GM21390 (cell line): ENCODE data around the gene PDZD8.
"Not testable (repeated sequence)": the region's sequence is repeated elsewhere in the genome, so short reads cannot be mapped to it uniquely, and the experiment has no call there.

Experiments
- ATAC-seq: cut with Tn5 transposase; IDR thresholded peaks from one replicate; pipeline ENCODE4 v1.9.1; 2021; ENCODE audit not compliant: unreplicated experiment

PDZD8 gene

DNA sequence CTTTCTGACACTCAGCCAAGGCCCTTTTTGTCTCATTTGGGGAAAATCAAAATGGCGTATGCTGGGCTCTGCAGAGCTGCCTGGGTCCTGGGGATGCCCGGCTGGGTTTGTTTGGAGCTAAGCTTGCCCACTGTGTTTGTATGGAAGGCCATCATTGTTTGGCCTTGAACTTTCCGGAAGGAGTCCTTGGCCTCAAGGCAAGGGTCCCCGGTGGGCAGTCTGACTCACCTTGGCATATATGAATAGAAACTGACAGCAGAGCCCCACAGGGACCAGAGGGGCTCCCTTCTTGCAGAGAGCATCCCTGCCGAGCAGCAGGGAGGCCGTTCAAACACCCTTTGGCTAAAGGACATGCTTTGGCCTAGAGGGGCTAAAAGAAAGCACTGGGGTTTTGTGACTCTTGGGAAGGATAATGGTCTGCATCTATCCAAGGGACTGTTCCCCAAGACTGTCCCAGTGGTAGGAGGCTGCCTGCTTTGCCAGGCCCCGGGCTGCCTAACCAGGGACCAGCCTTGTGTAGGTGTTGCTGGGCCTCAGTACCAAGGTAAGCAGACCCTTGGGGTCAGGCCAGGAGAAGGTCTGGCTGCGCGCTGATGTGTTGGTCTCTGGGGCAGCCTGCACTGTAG lies 119.3 kb downstream of the PDZD8 start:
- ATAC-seq, result no peak

DNA sequence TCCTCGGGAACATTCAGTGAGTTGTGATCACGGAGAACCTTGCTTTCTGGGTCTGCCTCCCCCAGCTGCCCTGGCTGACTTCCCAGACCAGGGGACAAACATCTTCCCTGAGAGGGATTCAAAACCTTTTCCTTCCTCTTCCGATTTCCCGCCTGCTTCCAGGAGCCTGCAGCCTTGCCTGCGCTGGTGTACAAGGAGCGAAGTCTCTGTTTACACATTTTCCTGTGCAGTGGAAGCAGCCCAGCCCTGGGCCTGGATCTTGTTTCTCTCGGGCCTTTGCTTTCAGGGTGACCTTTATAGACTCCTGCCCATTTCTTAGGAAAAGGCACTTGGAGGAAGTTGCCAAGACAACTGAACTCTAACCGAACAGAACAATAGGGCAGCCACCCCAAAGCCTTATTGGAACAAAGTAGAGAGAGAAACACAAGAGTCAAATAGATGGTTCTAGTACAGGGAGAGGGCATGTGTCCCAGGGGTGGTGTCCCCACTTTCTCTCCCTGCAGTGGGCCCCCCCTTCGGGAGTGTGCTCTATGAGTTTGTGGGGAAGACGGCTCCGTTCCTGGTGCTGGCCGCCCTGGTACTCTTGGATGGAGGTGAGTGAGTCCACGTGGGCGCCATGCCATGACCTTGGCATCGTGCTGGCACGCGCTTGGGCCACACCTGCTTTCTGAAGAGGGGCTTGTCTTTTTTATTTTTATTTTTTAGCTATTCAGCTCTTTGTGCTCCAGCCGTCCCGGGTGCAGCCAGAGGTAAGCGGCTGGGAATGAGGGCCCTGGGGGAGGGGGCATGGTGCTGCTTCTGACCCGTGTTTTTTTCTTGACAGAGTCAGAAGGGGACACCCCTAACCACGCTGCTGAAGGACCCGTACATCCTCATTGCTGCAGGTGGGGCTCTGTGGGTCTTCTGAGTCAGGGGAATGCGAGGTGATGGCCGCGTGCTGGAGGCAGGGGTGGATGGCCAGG lies 120.2 kb downstream of the PDZD8 start:
- no peak for ATAC-seq

DNA sequence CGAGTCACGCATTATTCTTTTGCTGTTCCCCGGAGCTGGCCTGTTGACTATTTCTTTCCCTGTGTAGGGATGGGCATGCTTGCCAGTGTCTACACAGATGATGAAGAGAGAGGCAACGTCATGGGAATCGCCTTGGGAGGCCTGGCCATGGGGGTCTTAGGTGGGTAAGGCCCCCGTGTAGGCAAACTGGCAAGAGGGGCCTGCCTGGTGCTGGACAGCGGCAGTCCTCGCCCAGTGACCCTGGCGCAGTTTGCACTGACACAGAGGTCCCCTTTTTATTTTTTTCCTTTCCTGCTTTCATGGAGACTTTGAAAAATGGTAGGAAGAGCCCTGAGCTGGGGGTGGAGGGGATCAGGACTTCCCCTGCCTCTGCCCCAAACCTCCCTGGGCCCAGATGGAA lies 120.9 kb downstream of the PDZD8 start:
- ATAC-seq, result no peak

DNA sequence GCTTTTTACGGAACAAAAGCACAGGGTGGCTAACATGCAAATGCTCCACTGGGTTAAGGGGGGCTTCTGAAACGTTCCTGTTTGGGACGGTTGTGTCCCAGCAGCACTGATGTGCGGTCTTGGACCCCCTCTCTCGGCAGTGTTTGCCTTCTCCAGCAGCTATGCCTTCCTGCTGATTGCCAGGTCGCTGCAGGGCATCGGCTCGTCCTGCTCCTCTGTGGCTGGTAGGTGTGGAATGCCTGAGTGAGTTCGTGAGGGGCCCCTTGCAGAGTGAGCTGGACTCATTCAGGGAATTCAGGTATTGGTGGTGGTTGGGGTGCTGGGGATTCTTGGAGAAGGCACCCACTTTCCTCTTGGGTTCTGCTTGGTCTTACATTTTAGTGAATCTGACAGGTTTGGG lies 121.3 kb downstream of the PDZD8 start:
- no peak for ATAC-seq

DNA sequence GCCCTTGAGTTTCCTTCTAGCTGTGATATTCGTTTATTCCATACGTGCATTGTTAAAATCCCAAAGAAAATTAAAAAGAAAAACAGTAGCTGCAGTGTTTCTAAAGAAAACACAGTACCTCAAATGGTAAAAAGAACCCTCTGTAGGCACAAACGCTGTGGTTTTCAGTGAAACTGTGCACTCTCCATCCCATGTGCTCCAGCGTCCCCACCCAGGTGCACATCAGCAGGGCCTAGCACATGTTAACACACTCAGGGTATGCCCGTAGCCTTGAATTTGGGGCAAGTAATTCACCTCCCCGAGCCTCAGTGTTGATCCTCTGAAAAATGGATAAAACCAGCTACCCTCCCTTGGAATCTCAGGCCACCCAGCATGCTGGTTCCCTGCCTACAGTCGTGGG lies 124.8 kb downstream of the PDZD8 start:
- ATAC-seq, result no peak

DNA sequence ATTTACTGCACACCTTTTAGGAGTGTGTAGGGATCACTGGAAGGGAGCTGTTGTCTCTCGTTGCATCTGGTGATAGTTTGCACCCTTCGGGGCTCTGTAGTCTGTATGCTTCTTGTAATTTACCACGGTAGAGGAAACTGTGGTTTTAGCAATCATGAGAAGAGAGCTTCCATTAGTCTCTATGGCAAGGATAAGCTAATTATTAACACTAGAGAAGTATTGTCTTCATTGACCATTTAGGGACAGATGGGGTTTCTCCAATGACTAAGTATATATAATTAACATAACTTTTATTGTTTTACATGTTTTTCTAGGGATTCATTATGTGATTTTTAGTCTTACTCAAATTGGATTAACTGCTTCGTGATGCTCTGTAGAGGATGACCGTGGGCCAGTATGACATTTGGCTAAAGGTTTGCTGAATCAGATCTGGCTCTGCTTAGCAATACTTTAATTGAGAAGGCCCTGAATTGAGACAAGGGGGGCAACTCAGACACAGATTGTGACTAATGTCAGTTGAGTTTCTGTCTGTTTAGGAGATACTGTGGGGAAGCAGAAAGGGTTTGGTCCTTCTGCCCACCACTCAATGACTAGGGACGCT lies 125.6 kb downstream of the PDZD8 start:
- no peak for ATAC-seq

DNA sequence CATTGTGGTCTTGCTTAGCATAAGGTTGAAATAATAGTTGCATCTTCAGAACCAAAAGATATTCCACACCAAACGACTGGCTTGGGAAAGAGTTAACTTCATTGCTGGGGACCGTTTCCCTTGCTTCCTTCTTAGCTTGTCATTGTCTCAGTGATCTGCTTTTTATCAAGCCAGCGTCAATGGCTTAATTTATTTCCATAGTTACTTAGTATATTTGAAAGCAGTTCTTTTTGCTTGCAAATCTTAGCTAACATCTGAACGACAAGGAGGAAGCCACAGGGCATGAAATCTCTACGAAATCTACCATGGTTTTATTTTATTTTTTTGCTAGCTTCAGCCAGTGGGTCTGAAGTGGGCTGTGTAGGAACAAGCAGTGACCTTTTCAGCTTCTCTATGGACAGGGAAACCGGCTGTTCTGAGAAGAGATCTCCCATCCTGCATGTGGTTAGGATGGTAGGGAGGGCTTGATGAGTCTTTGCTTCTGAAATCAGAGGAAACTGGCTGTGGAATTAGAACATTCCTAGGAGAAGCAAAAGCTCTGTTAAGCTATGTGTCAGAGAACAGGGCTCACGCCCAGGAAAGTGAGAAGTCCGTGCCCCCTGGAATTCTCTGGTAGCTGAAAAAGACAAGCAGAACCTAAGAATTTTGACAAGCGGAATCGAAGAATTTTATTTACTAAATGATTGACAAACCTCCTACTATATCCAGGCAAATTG lies 126.3 kb downstream of the PDZD8 start:
- no peak for ATAC-seq

DNA sequence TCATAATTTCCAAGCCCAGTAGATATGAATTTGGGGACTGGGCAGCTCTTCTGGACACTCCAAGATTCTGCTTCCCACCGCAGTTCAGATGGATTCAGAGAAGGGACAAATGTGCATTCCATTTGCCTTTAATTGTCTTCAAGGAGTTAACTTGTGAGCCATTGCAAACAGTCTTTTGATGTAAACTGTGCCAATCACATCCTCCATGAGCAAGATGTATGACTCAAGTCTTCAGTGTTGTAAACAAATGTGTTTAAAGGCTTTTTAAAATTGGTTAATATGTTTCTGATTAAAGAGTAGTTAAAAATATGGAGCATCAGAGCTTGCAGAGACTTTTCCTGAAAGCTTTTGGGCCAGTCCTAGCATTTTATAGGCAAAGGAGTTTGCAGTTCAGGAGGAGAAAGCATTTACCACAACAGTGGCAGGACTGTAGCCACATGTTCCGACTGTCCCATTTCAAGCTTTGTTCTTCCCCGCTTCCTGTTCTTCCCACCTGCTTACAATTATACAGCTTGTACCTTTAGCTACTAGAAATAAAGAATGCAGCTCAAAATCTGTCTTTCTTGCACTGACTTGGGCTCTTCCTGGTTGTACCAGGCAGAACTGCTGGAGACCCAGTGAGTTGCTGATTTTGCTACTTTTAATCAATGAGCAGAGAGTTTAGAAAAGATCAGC lies 128.1 kb downstream of the PDZD8 start:
- no peak for ATAC-seq

DNA sequence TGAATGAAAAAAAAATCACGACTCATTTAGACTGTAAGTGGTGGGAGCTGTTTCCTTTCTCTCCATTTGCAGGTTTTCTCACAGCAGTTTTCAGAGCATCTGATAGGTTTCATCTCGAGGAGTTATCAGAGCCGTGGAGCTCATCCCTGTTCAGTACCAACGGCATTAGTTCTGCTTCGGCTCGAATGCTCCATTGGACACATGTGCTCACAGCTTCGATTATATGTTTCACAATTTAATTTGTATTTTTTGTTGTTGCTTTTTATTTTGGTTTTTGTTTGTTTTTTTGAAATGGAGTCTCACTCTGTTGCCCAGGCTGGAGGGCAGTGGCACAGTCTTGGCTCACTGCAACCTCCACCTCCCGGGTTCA lies 132.8 kb downstream of the PDZD8 start:
- no peak for ATAC-seq

DNA sequence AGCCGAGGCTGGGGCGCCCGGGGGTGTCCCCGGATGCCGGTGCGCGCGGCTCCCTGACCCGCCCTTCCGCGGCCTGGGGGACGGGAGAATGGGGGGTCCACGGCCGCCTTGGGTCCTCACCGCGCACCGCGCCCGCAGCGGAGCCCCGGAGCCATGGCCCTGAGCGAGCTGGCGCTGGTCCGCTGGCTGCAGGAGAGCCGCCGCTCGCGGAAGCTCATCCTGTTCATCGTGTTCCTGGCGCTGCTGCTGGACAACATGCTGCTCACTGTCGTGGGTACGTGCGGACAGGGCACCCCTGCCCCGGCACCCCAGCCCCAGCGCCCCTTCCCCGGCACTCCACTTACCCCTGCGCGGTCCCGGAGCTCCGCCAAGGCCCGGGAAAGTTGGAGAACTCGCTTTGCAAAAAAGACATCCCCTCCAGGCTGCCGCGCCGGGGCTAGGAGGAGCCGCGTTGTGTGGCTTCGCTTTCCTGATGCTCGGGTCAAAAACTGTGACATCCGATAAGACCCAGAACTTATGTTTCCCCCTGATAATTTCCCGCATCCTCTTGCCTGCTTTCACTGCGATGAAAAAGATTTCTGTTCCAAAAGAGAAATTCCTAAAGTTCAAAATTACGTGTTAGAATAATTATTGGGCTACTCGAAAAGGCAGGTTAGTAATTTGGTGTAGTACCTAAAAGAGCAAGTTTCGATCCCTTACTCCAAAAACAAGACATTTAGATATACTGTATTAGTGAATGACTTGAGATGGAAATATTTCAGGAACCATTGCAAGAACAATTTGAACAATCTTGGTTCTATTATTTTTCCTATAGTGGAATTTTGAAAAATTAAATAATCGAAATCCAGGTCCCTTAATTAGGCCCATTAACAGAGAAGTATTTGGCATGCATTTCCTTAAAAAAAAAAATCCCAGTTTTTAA lies 133.4 kb downstream of the PDZD8 start:
- no peak for ATAC-seq

DNA sequence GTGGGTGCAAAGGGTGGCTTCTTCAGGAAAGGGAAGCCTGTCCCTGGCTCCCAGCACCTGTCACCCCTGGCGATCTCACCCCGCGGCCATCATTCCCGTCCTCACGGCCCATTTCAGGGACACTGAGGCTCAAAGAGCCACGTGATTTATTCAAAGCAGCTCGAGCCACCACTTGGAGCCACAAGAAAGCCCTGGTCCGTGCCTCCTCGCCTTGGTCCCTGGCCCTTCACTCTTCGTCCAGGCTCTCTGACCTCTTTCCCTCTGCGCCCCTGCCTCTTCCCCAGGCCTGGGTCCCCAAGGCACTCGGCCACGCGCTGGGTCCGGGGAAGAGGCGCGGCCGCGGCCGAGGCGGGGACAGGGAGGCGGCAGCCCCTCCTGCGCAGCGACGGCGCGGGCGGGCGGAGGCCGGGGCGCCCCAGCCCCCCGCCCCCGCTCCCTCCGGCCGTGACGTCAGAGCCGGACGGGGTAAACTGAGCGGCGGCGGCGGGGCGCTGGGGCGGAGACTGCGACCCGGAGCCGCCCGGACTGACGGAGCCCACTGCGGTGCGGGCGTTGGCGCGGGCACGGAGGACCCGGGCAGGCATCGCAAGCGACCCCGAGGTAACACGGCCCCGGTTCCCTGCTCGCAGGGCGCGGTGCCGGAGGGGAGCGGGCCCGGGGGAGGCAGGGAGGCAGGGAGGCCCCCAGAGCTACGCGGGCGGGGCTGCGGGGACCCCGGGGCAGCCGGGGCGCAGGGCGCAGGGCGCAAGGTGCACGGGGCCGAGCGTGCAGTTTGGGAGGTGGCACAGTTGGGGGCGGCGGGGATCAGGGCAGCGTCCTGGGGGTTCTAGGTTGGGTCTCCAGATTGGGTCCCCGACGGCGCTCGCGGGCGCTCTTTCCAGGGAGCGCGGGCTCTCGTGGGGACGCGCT lies 134.4 kb downstream of the PDZD8 start, which contains the start of gene SLC18A2:
SLC18A2 (plus strand) TSS at position 494 of the 909 bp plus-strand sequence. CDS start 580 bp downstream, outside the sequence.
- ATAC-seq, result no peak

DNA sequence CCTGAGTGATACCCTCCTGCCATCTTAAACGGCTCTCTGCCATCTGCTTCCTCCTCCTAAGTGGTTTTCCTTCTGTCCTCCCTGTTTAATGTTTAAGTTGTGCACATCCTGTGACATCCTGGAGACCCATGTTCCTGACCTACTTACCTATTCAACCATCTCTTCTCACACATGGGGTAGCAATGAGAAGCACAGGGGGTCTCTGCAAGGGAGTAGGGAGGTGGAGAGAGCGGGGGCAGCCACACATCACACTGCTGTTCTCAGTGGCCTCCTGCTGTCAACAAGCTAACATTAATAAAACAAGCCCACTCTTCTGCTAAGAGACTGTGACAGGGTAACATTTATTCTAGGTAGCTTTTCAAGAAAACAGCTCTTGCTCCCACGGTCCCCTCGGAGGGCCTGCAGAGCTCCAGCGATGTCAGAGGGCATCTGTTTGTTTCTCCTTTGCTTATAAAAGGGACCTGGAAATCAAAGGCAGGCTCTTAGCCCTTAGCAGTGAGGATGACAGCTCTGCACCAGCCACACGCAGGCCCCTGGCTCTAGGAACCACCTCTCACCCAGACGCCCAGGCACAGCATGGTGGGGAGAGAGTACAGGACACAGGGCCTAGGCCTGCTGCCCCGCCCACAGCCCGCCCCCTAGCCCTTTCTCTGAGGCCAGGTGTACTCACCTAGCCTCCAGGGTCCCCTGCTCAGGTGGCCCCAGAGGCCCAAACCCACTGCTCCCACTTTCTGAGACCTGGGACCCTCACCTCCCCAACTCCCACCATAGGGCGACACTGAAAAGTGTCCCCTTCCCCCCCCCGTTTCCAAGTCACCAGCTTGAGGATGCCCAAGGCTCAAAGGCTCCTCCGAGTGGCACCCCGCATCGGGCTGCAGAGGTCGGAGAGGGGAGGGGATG lies 135.3 kb downstream of the PDZD8 start:
- no peak for ATAC-seq

DNA sequence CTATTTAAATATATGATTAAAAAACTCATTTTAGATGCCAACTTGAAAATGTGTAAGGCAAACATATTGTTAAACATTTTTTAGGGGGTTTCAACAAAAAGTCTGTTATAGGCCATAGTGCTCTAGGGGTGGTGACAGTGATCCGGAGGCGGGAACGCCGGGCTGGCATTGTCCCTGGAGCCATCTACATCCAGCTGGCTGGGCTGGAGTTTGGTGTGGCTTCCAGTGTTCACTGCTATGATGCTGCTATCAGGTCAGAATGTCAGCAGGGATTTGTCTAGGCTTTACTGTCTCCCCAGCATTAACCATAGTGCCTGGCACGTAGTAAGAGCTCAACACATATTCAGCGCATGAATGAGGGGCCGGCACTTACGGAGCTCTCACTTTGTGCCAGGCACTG lies 136.2 kb downstream of the PDZD8 start:
- no peak for ATAC-seq

DNA sequence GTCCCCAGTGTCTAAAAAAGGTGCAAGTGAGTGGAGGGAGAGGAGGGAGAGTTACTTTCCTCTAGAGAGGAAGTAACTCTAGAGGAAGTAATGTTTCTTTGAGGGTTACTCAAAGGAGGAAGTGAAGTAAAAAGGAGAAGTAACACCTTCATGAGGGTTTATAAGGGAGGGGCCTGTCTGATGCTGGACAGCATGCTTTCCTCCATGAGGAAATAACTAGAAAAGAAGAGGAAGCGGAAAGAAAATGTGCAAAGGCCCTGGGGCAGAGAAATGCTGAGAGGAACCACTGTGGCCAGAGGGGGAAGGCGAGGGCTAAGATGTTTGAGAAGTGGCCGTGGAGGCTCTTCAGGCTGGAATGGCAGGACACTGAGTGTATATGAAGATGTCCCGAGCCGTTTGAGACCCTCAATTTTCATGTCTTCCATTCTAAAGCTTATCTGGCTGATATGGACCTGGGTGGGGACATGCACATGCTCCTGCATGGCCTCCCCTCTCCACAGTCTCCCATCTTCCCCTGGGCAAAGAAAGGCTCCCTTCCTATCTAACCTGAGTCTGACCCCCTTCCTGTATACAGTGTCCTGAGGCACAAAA lies 137.7 kb downstream of the PDZD8 start:
- ATAC-seq, result peak; percentile 53

DNA sequence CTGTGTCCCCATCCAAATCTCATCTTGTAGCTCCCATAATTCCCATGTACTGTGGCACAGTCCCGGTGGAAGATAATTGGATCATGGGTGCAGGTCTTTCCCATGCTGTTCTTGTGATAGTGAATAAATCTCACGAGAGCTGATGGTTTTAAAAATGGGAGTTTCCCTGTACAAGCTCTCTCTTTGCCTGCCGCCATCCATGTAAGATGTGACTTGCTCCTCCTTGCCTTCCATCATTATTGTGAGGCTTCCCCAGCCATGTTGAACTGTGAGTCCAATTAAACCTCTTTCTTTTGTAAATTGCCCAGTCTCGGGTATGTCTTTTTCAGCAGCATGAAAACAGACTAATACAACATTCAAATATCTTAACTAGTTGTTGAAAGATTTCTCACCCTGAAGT lies 145.1 kb downstream of the PDZD8 start:
- not testable (repeated sequence) for ATAC-seq

DNA sequence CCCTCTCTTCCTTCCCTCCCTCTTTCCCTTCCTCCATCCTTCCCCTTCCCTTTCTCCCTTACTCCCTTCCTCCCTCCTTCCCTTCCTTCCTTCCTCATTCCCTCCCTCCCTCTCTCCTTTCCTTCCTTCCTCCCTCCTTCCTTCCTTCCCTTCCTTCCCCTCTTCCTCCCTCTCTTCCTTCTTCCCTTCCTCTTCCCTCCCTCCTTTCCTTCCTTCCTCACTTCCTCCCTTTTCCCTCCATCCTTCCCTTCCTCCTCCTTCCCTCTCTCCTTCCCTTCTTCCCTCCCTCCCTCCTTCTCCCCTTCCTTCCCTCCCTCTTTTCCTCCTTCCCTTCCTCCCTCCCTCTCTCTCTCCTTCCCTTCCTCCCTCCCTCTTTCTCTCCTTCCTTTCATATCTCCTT lies 147.0 kb downstream of the PDZD8 start:
- no peak for ATAC-seq
